Adrenal gland (tissue), 12 donors: ENCODE data around the gene AUTS2. TPM values are rescaled to one million over a fixed set of nuclear protein-coding genes. Genes with fewer than 3 reads are reported as not detected.

Experiments
- DNase-seq, 7 donors: peaks; one replicate each; pipeline ENCODE4 v3.0.0-alpha.2; 2019 to 2020
- H3K27ac ChIP-seq, 5 donors: fragments of 200-600 bp; sonication (generic) in 4 of 5; 1 replicate in 3 of 5; 2 replicates in 2 of 5; pipeline versions ENCODE4 v1.5.1 to v1.8.0; 2016 to 2020; ENCODE audit warnings: mild to moderate bottlenecking in 1 of 5
- H3K27me3 ChIP-seq: fragments of 200-600 bp; 2 replicates; pipeline ENCODE4 v1.8.0; 2021
- H3K36me3 ChIP-seq, 2 donors: fragments of 200-600 bp; replicated peaks in 1 of 2; 1 replicate in 1 of 2; 2 replicates in 1 of 2; pipeline versions ENCODE4 v1.5.1 to v1.8.0; 2018 to 2022
- H3K4me1 ChIP-seq, 2 donors: fragments of 200-600 bp; replicated peaks in 1 of 2; 1 replicate in 1 of 2; 2 replicates in 1 of 2; pipeline versions ENCODE4 v1.5.1 to v1.8.0; 2018 to 2021
- H3K4me3 ChIP-seq, 4 donors: fragments of 200-600 bp; sonication (generic) in 3 of 4; one replicate each; pipeline ENCODE4 v1.5.1; 2016 to 2018
- H3K9me3 ChIP-seq, 3 donors: fragments of 200-600 bp; sonication (generic) in 1 of 3; replicated peaks in 1 of 3; 1 replicate in 2 of 3; 2 replicates in 1 of 3; pipeline versions ENCODE4 v1.5.1 to v1.8.0; 2016 to 2021
- POLR2A ChIP-seq, 2 donors: fragments of 450-650 bp; IDR thresholded peaks; one replicate each; pipeline ENCODE4 v1.6.1; 2017; ENCODE audit warnings: antibody characterized with exemption in 2 of 2, mild to moderate bottlenecking in 2 of 2, moderate library complexity in 1 of 2
- WGBS, 4 donors: extraction: QIAGEN DNeasy Blood & Tissue Kit in 2 of 4; methylation state at CpG; one replicate each; pipeline versions ENCODE4 v1.1.5 to v1.1.7; 2013 to 2017; 5-methylcytosine and 5-hydroxymethylcytosine counted together
- intact Hi-C, 2 donors: fragments of 100-400 bp; cut with DNase I; formaldehyde crosslinking; loops; one replicate each; pipeline versions ENCODE4 v1.14.1 to v1.15.0; 2022 to 2023
- polyA plus RNA-seq, 3 donors: library from polyadenylated mRNA; stranded (reverse); fragments of 200-250 nt in 2 of 3; fragments of 350-450 nt in 1 of 3; fragmentation: Illumina TruSeq in 1 of 3; extraction: RNeasy Lipid Tissue Mini Kit (QIAGEN cat#74804) in 1 of 3; gene quantifications; one replicate each; pipeline ENCODE4 v1.2.3, GENCODE V29; 2013 to 2014
- total RNA-seq, 9 donors: library from RNA; depleted of rRNA in 4 of 9; stranded (reverse); fragments of >200 nt in 4 of 9; fragments of 120-200 nt in 1 of 9; fragmentation: NEBNext Ultra II Directional in 1 of 9; extraction: Animal tissue kit (Norgen Biotek cat#: 25700) in 1 of 9; gene quantifications; one replicate each; pipeline versions ENCODE4 v1.1.0 to v1.2.4, GENCODE V29; 2013 to 2023
- TF ChIP-seq, protein P1 (sequence below), 6 experiments: fragments of 450-650 bp in 4 of 6; fragments of 200-600 bp in 2 of 6; sonication (generic) in 1 of 6; IDR thresholded peaks; 1 replicate in 5 of 6; 2 replicates in 1 of 6; pipeline versions ENCODE4 v1.5.1 to v1.8.0; 2016 to 2021; ENCODE audit warnings: antibody characterized with exemption in 6 of 6, mild to moderate bottlenecking in 2 of 6, moderate library complexity in 1 of 6
- donor health status: healthy with polysubstance abuse.
- donor health status: Bipolar disorder and iron deficiency.
- donor health status: DM: yes; HTN: yes; CAD: no.
- donor health status: DM: no; HTN: no; CAD: no.
- donor health status: DM: no; HTN: no; CAD: no.
- donor health status: DM: yes; HTN: yes; CAD: no.

Gene AUTS2
- total and polyA plus RNA-seq, 12 donors: 6.4 to 44.0 (median 15.2) TPM

DNA sequence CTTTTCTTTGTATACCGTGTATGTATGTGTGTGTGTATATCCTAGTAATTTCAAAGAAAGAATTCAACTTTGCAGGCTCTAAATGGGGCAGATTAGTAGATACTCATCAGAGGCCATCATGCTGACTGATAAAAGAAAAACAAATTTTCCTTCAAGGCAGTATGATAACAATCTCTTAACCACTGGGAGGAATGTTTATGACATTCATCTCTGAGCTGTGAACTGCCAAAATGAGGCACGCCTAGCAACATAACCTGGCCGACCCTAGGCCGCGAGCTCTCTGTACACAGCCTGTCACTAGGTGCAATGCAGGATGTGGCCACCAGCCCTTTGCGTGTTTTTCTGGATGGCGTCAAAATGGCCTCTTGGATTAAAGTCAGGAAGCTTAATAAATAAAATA is 1190.0 kb downstream of the AUTS2 start:
- no peaks in the 10 kb centered on the region for H3K4me1 ChIP-seq
- WGBS, 4 donors: 90 to 94% (median 92%) methylated on average over 7 of the region's 7 CpGs
- intact Hi-C loops: no loop called here
- no peak overlapping the region for H3K4me3 ChIP-seq
- H3K27me3 ChIP-seq: no peaks in the 10 kb centered on the region
- peaks cover 0 to 40% of the 10 kb centered on the region in 2 donors for H3K36me3 ChIP-seq
- TF ChIP-seq POLR2A (IDR thresholded peaks at IDR 0.05): no peak
- TF ChIP-seq, protein P1, sequence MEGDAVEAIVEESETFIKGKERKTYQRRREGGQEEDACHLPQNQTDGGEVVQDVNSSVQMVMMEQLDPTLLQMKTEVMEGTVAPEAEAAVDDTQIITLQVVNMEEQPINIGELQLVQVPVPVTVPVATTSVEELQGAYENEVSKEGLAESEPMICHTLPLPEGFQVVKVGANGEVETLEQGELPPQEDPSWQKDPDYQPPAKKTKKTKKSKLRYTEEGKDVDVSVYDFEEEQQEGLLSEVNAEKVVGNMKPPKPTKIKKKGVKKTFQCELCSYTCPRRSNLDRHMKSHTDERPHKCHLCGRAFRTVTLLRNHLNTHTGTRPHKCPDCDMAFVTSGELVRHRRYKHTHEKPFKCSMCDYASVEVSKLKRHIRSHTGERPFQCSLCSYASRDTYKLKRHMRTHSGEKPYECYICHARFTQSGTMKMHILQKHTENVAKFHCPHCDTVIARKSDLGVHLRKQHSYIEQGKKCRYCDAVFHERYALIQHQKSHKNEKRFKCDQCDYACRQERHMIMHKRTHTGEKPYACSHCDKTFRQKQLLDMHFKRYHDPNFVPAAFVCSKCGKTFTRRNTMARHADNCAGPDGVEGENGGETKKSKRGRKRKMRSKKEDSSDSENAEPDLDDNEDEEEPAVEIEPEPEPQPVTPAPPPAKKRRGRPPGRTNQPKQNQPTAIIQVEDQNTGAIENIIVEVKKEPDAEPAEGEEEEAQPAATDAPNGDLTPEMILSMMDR (IDR thresholded peaks at IDR 0.05): no peak
- no peak overlapping the region for H3K27ac ChIP-seq
- no peaks in the 10 kb centered on the region for H3K9me3 ChIP-seq
- DNase-seq: no peak

DNA sequence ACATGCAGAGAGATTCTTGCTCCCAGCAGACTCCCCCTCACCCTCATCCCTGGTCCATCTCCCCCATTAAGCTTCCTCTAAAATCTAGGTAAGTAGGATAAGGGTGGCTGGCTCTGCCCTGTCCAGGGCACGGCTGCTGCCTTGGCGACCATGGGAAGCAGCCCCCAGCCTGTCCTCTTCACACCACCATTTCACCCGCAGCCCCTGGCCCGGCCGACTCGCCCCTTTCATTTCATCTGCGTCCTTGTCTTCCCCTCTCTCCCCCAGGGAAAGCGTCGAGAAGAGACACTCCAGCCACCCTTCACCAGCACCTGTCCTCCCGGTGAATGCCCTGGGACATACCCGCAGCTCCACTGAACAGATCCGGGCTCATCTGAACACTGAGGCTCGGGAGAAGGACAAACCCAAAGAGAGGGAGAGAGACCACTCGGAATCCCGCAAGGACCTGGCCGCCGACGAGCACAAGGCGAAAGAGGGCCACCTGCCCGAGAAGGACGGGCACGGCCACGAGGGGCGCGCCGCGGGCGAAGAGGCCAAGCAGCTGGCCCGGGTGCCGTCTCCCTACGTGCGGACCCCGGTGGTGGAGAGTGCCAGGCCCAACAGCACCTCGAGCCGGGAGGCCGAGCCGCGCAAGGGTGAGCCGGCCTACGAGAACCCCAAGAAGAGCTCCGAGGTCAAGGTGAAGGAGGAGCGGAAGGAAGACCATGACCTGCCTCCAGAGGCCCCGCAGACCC is 1191.4 kb downstream of the AUTS2 start:
- no peak for TF ChIP-seq POLR2A (IDR thresholded peaks at IDR 0.05)
- TF ChIP-seq, protein P1 (IDR thresholded peaks at IDR 0.05): no peak
- intact Hi-C loops: no loop called here
- H3K27me3 ChIP-seq: no peaks in the 10 kb centered on the region
- peaks cover 0 to 40% of the 10 kb centered on the region in 2 donors for H3K36me3 ChIP-seq
- H3K9me3 ChIP-seq: no peaks in the 10 kb centered on the region
- DNase-seq: no peak
- H3K27ac ChIP-seq: no peak overlapping the region
- WGBS, 4 donors: 97 to 98% (median 98%) methylated on average over 33 to 43 of the region's 43 CpGs
- H3K4me3 ChIP-seq: no peak overlapping the region
- H3K4me1 ChIP-seq: no peaks in the 10 kb centered on the region

DNA sequence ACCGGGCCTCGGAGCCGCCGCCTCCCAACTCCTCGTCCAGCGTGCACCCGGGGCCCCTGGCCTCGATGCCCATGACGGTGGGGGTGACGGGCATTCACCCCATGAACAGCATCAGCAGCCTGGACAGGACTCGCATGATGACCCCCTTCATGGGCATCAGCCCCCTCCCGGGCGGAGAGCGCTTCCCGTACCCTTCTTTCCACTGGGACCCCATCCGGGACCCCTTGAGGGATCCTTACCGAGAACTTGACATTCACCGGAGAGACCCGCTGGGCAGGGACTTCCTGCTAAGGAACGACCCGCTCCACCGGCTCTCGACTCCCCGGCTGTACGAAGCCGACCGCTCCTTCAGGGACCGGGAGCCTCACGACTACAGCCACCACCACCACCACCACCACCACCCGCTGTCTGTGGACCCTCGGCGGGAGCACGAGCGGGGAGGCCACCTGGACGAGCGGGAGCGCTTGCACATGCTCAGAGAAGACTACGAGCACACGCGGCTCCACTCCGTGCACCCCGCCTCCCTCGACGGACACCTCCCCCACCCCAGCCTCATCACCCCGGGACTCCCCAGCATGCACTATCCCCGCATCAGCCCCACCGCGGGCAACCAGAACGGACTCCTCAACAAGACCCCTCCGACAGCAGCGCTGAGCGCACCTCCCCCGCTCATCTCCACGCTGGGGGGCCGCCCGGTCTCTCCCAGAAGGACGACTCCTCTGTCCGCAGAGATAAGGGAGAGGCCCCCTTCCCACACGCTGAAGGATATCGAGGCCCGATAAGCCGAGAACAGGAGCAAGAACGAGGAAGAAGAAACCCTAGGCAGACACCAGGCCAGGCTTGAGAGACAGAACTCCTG is 1192.2 kb downstream of the AUTS2 start:
- Histone ChIP-seq H3K4me1 (no peaks in the 10 kb centered on the region), H3K27ac (no peak overlapping the region), H3K27me3 (no peaks in the 10 kb centered on the region), H3K4me3 (no peak overlapping the region), H3K9me3 (no peaks in the 10 kb centered on the region), H3K36me3 (peaks cover 0 to 33% of the 10 kb centered on the region in 2 donors)
- 93 to 97% (median 95%) methylated on average over 31 to 63 of the region's 63 CpGs for WGBS, 4 donors
- no peak for TF ChIP-seq POLR2A (IDR thresholded peaks at IDR 0.05)
- intact Hi-C loops: no loop called here
- no peak for DNase-seq

DNA sequence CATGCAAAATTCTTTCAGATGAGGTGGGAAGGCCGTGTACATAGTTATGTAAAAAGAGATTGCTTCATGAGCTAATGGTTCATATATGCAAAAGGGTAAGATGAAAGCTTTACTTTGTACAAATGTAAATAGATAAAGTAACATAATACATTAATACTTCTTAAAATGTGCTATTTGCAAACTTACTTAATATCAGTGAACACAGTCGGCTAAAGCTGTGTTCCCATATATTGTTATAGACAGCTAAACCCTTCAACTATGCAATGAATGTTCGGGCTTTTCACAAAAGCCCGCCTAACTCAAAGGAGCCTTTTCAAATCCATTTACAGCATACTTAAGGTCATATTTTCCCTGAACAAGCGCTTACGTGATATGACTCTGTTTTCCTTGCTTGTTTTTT is 1193.1 kb downstream of the AUTS2 start:
- DNase-seq: no peak
- Histone ChIP-seq H3K27ac (no peak overlapping the region), H3K36me3 (peaks cover 0 to 24% of the 10 kb centered on the region in 2 donors), H3K4me1 (no peaks in the 10 kb centered on the region), H3K9me3 (no peaks in the 10 kb centered on the region), H3K4me3 (no peak overlapping the region), H3K27me3 (no peaks in the 10 kb centered on the region)
- 87 to 95% (median 92%) methylated on average over 6 of the region's 6 CpGs for WGBS, 4 donors
- TF ChIP-seq, protein P1 (IDR thresholded peaks at IDR 0.05): no peak
- no peak for TF ChIP-seq POLR2A (IDR thresholded peaks at IDR 0.05)
- intact Hi-C loops: no loop called here
